Measurements from ENCODE around the gene TNIP2.
"Not testable (repeated sequence)": the region's sequence is repeated elsewhere in the genome, so short reads cannot be mapped to it uniquely, and the experiment has no call there.

Gene TNIP2

DNA sequence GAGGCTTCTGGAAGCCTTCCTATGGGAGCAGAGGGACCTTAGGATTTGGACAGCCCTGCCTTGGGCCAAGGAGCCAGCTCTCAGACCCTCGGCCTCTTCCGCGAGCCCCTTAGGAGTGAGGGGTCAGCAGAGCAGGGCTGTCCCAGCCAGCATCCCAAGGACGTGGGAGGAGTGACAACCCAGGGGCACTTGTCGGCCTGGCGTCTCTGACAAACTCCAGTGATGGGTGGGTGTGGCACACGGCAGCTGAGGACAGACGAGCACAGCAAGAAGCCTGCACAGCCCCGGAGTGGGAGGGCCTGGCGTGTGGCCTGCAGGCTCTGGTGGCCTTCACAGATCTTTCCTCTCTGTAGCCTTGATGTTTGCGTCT lies 11.6 kb upstream of the TNIP2 start:
- DNase-seq: no peak

DNA sequence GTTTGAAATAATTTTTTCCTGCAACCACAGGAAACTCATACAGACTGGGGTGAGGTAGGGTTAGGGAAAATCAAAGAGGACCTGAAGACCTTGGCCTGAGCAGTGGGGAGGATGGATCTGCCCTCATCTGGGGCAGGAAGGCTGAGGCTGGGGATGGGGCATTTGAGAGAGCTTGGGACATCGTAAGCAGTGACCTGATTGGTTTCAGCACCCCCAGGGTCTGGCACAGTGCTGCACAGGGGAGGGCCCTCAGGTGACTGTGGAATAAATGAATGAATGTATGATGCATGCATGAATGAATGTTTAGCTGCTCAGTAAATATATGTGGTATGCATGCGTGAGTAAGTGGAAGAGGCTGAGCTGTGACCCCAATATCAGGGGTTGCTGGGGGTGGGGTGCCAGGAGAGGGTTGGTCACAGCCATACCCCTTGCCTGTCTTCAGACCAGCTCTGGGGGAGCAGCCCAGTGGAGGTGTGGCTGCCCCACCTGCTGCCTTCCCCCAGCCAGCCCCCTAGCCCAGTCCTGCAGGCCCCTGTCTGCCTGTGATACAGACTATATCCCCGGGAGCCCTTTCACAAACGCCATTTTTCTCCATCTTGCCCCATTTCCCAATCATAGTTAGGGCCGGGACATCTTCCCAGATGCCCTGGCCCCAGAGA lies 11.0 kb upstream of the TNIP2 start:
- DNase-seq: no peak

DNA sequence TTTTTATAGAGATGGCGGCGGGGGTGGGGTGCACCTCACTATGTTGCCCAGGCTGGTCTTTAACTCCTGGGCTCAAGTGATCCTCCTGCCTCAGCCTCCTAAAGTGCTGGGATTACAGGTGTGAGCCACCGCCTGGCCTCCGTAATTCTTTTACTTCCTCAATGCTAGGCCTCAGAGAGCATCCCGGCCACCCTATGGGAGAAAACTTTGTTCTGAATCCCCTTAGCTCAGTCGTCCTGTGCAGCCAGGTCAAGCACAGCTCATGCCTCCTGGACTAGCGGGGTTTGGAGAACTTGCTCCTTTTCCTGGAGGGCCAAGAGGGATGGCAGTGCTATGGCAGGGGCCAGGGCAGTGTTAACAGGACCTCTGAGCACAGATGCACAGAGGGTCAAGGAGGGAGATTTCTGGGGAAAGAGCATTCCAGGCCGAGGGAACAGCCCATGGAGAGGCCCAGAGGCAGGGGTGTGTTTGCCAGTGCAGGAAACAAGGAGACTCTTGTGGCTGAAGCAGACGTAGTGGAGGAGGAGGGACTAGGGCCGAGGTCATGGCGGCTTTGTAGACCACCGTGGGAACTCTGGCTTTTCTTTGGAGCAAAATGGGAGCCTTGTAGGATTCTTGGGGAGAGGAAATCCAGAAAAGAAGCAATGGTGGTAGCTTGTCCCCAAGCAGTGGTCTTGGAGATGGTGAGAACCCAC lies 9.8 kb upstream of the TNIP2 start:
- DNase-seq: no peak

DNA sequence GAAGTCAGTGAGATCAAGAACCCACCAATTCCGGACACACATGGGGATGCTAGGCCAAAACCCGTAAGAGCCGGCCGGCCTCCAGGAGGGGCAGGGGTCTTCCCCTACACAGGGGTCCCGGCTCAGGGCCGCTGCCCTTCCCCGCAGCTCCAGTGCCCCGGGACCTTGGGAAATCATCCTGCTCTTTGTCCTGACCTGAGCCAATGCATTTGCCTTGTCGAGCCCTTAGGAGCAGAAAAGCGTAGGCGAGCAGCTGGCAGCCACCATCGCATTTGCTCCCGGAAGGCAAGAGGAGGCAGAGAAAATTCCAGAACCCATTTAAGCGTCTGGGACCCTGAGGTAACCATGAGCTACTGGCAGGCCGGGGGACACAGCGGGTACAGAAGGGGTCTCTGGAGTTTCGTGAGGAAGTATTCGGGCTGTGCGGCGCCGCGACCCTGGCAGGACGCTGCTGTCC lies 7.4 kb upstream of the TNIP2 start:
- no peak for DNase-seq

DNA sequence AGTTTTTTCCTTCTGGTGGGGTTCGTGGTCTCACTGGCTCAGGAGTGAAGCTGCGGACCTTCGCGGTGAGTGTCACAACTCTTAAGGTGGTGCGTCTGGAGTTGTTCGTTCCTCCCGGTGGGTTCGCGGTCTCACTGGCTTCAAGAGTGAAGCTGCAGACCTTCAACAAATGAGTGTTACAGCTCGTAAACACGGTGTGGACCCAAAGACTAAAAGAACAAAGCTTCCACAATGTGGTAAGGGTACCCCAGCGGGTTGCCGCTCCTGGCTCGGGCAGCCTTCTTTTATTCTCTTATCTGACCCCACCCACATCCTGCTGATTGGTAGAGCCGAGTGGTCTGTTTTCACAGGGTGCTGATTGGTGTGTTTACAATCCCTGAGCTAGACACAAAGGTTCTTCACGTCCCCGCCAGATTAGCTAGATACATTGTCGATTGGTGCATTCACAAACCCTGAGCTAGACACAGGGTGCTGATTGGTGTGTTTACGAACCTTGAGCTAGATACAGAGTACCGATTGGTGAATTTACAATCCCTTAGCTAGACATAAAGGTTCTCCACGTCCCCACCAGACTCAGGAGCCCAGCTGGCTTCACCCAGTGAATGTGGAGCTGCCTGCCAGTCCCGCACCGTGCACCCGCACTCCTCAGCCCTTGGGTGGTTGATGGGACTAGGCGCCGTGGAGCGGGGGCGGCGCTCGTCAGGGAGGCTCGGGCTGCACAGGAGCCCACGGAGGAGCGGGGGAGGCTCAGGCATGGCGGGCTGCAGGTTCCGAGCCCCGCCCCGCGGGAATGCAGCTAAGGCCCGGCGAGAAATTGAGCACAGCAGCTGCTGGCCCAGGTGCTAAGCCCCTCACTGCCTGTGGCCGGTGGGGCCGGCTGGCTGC lies 6.6 kb upstream of the TNIP2 start:
- not testable (repeated sequence) for DNase-seq

DNA sequence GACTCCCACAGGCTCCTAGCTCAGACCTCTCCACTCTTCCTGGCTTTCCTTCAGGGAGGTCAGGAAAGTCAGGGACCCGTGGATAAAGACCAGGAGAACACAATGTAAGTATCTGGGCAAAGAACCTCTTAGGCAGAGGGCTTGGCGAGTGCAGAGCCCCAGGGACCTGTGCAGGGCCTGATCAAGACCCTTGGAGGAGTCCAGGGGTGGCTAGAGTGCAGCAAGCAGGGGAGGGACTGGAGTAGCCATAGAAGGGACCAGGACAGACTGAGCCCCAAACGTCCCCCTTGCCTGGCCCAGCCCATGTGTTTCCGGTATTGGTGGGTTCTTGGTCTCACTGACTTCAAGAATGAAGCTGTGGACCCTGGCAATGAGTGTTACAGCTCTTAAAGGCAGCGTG lies 5.9 kb upstream of the TNIP2 start:
- no peak for DNase-seq

DNA sequence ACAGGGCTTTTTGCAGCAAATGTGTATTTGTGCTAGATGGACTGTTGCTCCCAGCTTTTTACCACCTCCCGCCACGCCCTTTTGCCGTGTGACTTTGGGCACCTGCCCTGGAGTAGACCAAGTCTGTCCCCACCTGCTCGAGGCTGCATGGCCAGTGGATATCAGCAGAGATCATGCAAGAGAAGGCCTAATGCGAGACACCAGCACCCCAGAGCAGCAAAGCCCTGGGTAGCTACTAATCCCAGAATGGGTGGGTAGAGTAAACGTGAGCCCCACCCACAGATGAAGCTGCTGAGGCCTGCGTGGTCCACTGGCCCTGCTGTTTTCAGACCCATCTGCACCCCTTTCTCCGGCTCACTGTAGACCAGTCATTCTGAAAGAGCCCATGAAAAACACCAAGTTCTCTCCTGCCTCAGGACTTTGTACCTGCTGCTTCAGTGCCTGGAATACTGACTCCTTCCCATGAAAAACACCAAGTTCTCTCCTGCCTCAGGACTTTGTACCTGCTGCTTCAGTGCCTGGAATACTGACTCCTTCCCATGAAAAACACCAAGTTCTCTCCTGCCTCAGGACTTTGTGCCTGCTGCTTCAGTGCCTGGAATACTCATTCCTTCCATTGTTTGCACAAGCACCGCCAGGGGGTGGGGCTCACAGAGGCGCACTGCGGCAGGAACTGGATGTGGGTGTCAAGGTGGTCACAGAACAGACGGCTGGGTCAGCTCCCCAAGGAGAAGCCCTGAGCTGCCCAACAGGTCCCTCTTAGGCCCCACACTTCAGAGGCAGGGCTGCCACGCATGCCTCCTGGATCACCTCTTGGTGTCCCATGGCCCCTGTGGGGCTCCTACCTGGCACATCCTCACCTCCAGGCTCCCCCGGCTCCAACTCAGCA lies 5.1 kb upstream of the TNIP2 start:
- no peak for DNase-seq

DNA sequence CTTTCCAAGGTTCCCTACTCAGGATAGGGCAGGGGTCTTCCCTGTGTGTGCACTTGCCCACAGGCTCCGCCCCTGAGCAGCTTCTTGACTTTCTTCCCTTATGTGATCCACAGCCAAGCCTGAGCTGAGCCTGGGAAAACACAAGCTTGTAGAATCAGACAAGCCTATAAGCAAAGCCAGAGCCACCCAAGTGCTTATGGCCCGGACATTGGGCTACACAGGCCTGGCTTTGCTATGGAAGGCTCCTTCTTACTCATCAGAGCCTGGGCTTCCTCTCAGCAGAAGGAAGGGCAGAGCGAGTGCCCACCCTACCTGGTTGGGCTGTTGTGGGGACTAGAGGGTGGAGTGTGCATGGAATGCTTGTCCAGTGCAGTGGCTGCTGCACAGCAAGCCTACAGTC lies 1.3 kb upstream of the TNIP2 start:
- no peak for DNase-seq

DNA sequence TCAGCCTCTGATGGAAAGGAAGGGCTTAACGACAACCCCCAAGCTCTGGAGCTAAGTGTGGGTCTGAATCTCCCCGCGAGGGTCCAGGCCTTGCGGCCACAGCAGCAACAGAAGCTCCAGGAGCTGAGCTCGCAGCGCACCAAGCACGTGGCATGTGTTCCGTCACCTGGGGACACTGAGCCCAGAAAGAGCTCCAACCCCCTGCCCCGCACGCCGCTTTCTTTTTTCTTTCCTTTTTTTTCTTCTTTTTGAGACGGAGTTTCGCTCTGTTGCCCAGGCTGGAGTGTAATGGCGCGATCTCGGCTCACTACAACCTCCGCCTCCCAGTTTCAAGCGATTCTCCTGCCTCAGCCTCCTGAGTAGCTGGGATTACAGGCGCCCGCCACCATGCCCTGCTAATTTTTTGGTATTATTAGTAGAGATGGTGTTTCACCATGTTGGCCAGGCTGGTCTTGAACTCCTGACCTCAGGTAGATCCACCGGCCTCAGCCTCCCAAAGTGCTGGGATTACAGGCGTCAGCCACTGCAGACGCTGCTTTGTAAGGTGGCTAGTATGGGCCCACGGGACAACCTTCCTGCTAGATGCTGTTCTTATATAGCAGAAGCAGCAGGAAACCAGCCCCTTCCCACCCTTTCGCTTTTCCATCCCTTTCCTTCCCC lies 685 bp upstream of the TNIP2 start:
- DNase-seq: no peak

DNA sequence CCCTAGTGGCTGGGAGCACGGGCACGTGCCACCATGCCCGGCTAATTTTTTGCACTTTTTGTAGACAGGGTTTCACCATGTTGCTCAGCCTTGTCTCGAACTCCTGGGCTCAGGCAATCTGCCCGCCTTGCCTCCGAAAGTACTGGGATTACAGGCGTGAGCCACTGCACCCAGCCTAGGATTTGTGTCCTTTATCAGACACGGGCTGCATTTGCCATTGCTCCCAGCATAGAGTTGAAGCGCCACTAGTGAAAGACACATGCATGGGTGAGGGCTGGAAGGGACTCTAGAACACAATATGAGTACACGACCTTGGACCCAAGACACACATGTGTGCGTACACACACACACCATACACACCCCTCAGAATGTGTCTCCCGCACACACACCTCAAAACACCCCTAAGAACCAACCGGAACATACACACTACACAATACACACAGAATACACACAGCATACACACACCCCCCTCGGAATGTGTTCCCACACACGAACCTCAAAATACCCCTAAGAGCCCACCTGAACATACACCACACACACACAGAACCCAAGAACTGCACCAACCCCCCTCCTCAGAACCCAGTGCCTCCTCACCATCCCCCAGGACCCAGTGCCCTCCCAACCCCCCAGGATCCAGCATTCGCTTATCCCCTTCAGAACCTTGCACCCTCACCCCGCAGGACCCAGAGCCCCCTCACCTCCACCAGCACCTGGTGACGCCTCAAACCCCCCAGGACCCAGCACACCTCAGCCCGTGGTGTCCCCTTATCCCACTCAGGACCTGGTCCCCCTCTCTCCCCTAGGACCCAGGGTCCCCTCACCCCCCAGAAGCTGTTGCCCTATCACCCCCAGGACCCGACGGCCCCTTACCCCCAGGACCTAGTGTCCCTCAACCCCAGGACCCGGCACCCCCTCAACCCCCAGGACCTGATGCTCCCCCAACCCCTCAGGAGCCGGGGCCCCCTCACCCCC lies 1.0 kb downstream of the TNIP2 start:
- DNase-seq: no peak

DNA sequence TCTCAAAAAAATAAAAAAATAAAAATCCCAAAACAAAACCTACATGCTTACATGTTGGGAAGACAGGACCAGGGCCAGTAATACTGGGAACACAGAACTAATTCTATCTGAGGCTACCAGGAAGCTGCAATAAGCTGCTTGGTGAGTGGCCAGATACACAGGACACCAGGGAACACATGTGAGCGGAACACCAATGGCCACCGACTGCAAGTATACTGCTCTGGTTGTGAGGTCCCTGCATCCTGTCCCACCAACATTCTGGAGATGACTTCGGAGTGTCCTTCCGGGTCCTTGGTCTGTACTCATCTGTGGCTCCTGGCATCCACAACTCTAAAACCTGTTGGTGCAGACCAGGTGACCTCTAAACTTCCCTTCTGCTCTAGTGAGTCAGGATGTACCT lies 2.7 kb downstream of the TNIP2 start:
- no peak for DNase-seq

DNA sequence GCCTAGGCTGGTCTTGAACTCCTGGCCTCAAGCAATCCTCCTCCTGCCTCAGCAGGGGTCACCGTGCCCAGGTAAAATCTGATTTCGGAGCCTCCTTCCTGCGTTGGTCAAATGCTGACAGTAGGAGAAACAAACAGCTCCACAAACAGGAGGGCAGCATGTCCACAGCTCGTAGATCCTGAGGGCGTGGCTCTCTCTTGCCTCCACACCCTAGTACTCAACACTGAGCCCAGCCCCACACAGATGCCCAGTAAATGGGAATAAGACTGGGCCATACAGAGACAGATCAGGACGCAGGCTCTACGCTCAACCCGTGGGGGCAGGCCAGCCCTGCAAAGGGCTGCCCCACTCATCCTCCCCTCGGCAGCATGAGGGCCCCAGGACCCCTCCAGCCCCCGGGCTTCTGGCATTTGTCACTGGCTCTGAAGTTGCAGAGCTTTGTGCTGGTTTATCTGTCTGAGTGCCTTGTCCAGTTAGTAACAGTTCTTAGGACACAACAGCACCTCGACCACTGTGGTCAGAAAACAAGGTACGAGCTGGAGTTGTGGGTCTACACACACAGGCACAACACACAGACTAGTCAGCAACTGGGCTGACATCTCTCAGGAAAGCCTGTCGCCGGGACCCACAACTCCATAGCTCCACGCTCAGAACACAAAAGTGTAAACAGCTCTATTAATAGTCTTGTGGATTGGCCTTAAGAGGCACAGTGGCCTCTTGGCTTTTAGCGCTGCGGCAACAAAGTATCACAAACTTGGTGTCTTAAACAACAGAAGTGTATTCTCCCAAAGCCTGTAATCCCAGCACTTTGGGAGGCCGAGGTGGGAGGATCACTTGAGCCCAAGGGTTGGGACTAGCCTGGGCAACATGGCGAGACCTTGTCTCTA lies 5.2 kb downstream of the TNIP2 start:
- no peak for DNase-seq

DNA sequence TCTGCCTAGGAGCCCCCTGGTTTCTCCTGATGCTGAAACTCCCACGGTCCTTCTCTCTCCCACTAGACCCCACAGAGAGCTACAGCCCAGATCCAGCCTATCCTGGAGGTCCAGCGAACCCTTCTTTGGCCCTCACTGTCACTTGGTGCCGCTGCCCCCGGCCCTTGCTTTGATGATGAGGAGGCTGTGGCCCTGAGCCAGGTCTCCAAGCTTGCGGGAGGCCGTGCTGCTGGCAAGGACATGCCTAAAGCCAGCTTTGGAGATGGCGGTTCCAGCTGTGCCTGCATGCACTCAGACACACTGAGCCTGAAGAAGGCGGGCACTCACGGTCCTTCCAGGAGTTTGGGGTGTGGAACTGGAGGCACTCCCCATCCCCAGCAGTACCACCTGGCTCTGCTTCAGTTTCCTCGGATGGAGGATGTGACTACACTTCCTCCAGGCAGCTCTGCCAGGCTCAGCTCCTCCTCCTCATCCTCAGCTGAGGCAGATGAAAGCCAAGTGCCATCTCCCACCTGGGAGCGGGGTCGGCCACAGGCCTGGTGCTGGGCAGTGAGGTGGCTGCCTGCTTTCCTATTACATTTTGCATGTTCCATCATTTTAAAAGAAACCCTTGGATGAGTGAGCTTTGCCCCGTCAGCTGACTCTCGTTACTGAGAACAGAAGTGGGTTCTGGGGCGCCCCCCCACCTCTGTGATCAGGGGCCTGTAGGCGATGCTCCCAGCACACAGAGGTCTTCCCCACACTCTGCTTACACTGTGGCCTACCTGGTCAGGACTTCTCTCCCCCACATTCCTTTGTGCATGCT lies 9.0 kb downstream of the TNIP2 start:
- no peak for DNase-seq

DNA sequence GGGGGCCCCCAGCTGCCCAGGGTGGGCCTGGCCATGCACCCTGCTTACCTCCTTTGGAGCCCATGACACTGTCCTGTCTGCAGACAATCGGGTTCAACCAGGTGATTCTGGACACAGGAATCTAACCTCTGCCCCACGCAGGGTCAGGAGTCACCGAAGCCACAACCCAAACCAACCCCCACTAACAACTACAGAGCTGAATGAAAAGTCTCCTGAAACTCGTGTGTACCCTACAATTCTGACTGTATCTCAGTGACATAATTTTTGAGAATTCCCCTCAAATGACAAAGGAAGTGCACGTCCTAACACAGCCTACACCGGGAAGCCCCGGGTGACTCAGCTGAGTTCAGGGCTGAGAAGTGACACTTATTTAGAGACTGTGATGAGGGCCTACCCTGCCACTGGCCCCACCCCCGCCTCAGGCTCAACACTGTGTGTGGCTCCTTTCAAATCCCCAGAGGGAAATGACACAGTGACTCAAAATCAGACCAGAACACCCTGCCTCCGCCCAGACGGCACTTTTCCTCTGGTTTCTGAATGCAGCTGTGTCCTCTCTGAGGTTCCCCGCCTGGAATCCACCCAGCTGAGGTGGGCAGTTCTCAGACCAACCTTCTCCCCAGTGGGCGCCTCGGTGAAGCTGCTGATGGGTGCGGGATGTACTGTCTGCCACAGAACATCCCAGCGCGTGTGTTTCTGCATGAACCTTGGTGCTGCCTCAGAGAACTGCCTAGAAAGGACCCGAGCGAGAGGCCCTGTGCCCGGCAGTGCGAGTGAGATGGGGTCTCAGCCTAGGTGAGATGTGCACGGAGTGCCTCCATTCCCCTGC lies 9.9 kb downstream of the TNIP2 start:
- peak; percentile 88 to 89 for DNase-seq

DNA sequence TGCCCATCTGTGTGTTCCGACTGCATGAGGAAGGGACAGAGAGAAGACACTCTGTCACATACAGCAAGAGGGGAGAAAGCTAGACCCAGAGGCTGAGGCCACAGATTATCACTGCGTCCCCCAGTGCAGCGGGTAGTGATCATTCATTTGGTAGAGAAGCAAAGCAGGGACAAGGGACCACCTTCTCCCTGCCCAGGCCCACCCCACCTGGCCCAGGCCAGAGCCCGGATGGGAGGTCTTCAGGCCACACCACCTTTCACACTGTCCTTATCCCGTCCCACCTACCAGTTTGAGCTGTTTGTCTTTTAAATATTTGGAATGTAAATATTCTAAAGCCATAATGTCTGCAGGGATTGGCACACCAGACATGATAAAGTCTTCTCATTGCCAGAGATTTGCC lies 10.6 kb downstream of the TNIP2 start:
- no peak for DNase-seq

DNA sequence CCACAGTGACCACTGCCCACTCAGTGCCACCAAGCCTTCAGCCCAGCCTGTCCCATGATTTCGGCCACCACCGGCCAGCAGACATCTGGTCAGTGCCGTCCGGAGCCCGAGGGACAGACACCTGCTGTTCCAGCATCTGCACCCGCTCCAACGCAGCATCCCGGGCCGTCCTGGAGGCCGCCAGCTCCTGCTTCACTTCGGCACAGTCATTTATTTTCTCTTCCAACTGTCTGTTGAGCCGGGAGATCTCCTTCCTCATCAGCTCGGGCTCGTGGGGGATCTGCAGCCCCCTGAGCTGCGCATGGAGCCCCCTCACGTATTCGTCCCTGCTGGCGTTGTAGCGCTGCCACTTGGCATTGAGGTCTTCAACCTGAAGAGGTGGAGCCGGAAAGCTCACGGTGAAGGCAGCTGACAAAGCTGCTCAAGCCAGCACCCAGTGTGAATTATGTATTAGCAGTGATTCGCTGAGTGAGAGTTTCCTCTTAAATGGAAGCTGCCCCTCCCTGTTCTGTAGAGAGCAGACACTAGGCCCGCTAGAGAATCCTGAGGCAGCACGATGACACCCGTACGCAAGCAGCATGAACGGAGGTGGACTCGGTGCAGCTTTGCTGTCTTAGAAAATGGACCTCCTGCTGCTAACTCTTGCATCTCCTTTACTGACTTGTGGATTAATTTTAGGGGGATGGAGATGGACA lies 11.4 kb downstream of the TNIP2 start:
- DNase-seq: no peak
